Neuron (in vitro differentiated cells): ENCODE measurements around the gene RBM4B.

Experiments used
- H2AFZ ChIP-seq: one replicate; pipeline ENCODE4 v1.6.1; 2013; ENCODE audit warnings: low read depth, mild to moderate bottlenecking, inconsistent platforms, low read length, moderate library complexity
- H3K27me3 ChIP-seq: one replicate; pipeline ENCODE4 v1.6.1; 2013; ENCODE audit warnings: low read length; ENCODE audit not compliant: insufficient read depth
- H3K36me3 ChIP-seq: one replicate; pipeline ENCODE4 v1.6.1; 2013; ENCODE audit warnings: low read length; ENCODE audit not compliant: insufficient read depth
- H3K4me1 ChIP-seq: one replicate; pipeline ENCODE4 v1.6.1; 2013; ENCODE audit warnings: low read length; ENCODE audit not compliant: insufficient read depth
- H3K4me3 ChIP-seq: 2 replicates; pipeline ENCODE4 v1.5.1; 2013; ENCODE audit warnings: mild to moderate bottlenecking, low read length, moderate library complexity
- H3K9me3 ChIP-seq: one replicate; pipeline ENCODE4 v1.6.1; 2013; ENCODE audit warnings: low read length

RBM4B gene

GRCh38 chr11:66717925-66718319 is 40.2 kb upstream of the RBM4B start:
- Histone ChIP-seq H3K36me3 (peaks cover 51% of the 10 kb centered on the region), H3K27me3 (no peaks in the 10 kb centered on the region), H3K4me3 (no peak overlapping the region), H2AFZ (no peak overlapping the region), H3K9me3 (no peaks in the 10 kb centered on the region), H3K4me1 (peaks cover 6% of the 10 kb centered on the region)

GRCh38 chr11:66716996-66717395 is 39.3 kb upstream of the RBM4B start:
- no peak overlapping the region for H2AFZ ChIP-seq
- no peaks in the 10 kb centered on the region for H3K27me3 ChIP-seq
- no peaks in the 10 kb centered on the region for H3K9me3 ChIP-seq
- H3K4me3 ChIP-seq: no peak overlapping the region
- H3K4me1 ChIP-seq: peaks cover 6% of the 10 kb centered on the region
- H3K36me3 ChIP-seq: peaks cover 59% of the 10 kb centered on the region

- Histone ChIP-seq H3K9me3 (no peaks in the 10 kb centered on the region), H3K4me1 (peaks cover 4% of the 10 kb centered on the region), H2AFZ (no peak overlapping the region), H3K27me3 (no peaks in the 10 kb centered on the region), H3K36me3 (peaks cover 69% of the 10 kb centered on the region), H3K4me3 (no peak overlapping the region)
Measured at GRCh38 chr11:66715346-66716085, 37.8 kb upstream of the RBM4B start.

GRCh38 chr11:66713746-66714480 is 36.2 kb upstream of the RBM4B start:
- H3K9me3 ChIP-seq: no peaks in the 10 kb centered on the region
- no peaks in the 10 kb centered on the region for H3K27me3 ChIP-seq
- peaks cover 61% of the 10 kb centered on the region for H3K36me3 ChIP-seq
- H3K4me1 ChIP-seq: no peaks in the 10 kb centered on the region
- no peak overlapping the region for H2AFZ ChIP-seq
- H3K4me3 ChIP-seq: no peak overlapping the region

GRCh38 chr11:66710384-66710930 is 32.8 kb upstream of the RBM4B start:
- no peaks in the 10 kb centered on the region for H3K4me1 ChIP-seq
- no peaks in the 10 kb centered on the region for H3K9me3 ChIP-seq
- H3K4me3 ChIP-seq: no peak overlapping the region
- peaks cover 81% of the 10 kb centered on the region for H3K36me3 ChIP-seq
- no peak overlapping the region for H2AFZ ChIP-seq
- H3K27me3 ChIP-seq: no peaks in the 10 kb centered on the region

GRCh38 chr11:66708701-66709100 is 31.0 kb upstream of the RBM4B start:
- no peaks in the 10 kb centered on the region for H3K9me3 ChIP-seq
- no peaks in the 10 kb centered on the region for H3K4me1 ChIP-seq
- peaks cover 77% of the 10 kb centered on the region for H3K36me3 ChIP-seq
- H2AFZ ChIP-seq: no peak overlapping the region
- no peak overlapping the region for H3K4me3 ChIP-seq
- H3K27me3 ChIP-seq: no peaks in the 10 kb centered on the region

GRCh38 chr11:66708094-66708493 is 30.4 kb upstream of the RBM4B start:
- no peak overlapping the region for H2AFZ ChIP-seq
- no peaks in the 10 kb centered on the region for H3K4me1 ChIP-seq
- H3K9me3 ChIP-seq: no peaks in the 10 kb centered on the region
- H3K27me3 ChIP-seq: no peaks in the 10 kb centered on the region
- H3K4me3 ChIP-seq: no peak overlapping the region
- H3K36me3 ChIP-seq: peaks cover 71% of the 10 kb centered on the region

- no peaks in the 10 kb centered on the region for H3K9me3 ChIP-seq
- no peaks in the 10 kb centered on the region for H3K27me3 ChIP-seq
- H2AFZ ChIP-seq: no peak overlapping the region
- no peaks in the 10 kb centered on the region for H3K4me1 ChIP-seq
- no peak overlapping the region for H3K4me3 ChIP-seq
- H3K36me3 ChIP-seq: peaks cover 65% of the 10 kb centered on the region
Measured at GRCh38 chr11:66707486-66707885, 29.8 kb upstream of the RBM4B start.

GRCh38 chr11:66706989-66707388 is 29.3 kb upstream of the RBM4B start:
- H3K36me3 ChIP-seq: peaks cover 65% of the 10 kb centered on the region
- H3K4me1 ChIP-seq: no peaks in the 10 kb centered on the region
- no peak overlapping the region for H2AFZ ChIP-seq
- H3K27me3 ChIP-seq: no peaks in the 10 kb centered on the region
- no peak overlapping the region for H3K4me3 ChIP-seq
- H3K9me3 ChIP-seq: no peaks in the 10 kb centered on the region

GRCh38 chr11:66705587-66706335 is 28.1 kb upstream of the RBM4B start:
- Histone ChIP-seq H3K4me1 (no peaks in the 10 kb centered on the region), H3K27me3 (no peaks in the 10 kb centered on the region), H3K4me3 (no peak overlapping the region), H2AFZ (no peak overlapping the region), H3K36me3 (peaks cover 65% of the 10 kb centered on the region), H3K9me3 (peaks cover 7% of the 10 kb centered on the region)

- H3K36me3 ChIP-seq: peaks cover 67% of the 10 kb centered on the region
- no peaks in the 10 kb centered on the region for H3K27me3 ChIP-seq
- no peaks in the 10 kb centered on the region for H3K4me1 ChIP-seq
- no peak overlapping the region for H2AFZ ChIP-seq
- no peak overlapping the region for H3K4me3 ChIP-seq
- H3K9me3 ChIP-seq: peaks cover 13% of the 10 kb centered on the region
Measured at GRCh38 chr11:66704659-66705360, 27.1 kb upstream of the RBM4B start.

- Histone ChIP-seq H3K9me3 (peaks cover 18% of the 10 kb centered on the region), H3K4me1 (no peaks in the 10 kb centered on the region), H3K27me3 (no peaks in the 10 kb centered on the region), H3K4me3 (no peak overlapping the region), H3K36me3 (peaks cover 73% of the 10 kb centered on the region), H2AFZ (no peak overlapping the region)
Measured at GRCh38 chr11:66701432-66702240, 23.9 kb upstream of the RBM4B start.
